GM12875 (cell line): ENCODE results near the gene KCTD13.
A peak's percentile ranks its signal among the peaks of the same experiment; 100 is the strongest.

Experiments used
- H3K4me3 ChIP-seq: one replicate; pipeline ENCODE4 v1.5.1; 2011; ENCODE audit warnings: low read depth, low read length, control low read depth
- TF ChIP-seq, protein P1 (sequence below): IDR thresholded peaks from 2 replicates; pipeline ENCODE4 v1.5.1; 2011; ENCODE audit warnings: low read depth, mild to moderate bottlenecking, control low read depth, inconsistent platforms, low read length, moderate library complexity, borderline replicate concordance; ENCODE audit not compliant: insufficient read depth

KCTD13 gene

DNA sequence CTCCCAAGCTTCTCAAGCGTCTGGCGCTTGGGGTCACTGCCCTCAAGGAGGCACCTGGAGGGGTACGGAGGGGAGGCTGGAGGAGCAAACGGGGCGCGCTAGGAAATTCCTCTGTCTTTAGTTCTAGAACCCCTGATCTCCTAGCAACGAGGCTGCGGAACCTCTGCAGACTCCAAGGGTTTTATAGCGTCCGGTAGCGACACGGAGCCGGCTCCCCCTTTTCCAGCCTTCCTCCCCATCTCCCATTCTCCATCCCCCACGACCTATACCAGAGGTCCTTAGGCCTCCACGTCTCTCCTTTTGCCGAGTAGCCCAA lies 62.4 kb downstream of the KCTD13 start:
- TF ChIP-seq, protein P1, sequence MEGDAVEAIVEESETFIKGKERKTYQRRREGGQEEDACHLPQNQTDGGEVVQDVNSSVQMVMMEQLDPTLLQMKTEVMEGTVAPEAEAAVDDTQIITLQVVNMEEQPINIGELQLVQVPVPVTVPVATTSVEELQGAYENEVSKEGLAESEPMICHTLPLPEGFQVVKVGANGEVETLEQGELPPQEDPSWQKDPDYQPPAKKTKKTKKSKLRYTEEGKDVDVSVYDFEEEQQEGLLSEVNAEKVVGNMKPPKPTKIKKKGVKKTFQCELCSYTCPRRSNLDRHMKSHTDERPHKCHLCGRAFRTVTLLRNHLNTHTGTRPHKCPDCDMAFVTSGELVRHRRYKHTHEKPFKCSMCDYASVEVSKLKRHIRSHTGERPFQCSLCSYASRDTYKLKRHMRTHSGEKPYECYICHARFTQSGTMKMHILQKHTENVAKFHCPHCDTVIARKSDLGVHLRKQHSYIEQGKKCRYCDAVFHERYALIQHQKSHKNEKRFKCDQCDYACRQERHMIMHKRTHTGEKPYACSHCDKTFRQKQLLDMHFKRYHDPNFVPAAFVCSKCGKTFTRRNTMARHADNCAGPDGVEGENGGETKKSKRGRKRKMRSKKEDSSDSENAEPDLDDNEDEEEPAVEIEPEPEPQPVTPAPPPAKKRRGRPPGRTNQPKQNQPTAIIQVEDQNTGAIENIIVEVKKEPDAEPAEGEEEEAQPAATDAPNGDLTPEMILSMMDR: no peak
- H3K4me3 ChIP-seq: no peak overlapping the region

DNA sequence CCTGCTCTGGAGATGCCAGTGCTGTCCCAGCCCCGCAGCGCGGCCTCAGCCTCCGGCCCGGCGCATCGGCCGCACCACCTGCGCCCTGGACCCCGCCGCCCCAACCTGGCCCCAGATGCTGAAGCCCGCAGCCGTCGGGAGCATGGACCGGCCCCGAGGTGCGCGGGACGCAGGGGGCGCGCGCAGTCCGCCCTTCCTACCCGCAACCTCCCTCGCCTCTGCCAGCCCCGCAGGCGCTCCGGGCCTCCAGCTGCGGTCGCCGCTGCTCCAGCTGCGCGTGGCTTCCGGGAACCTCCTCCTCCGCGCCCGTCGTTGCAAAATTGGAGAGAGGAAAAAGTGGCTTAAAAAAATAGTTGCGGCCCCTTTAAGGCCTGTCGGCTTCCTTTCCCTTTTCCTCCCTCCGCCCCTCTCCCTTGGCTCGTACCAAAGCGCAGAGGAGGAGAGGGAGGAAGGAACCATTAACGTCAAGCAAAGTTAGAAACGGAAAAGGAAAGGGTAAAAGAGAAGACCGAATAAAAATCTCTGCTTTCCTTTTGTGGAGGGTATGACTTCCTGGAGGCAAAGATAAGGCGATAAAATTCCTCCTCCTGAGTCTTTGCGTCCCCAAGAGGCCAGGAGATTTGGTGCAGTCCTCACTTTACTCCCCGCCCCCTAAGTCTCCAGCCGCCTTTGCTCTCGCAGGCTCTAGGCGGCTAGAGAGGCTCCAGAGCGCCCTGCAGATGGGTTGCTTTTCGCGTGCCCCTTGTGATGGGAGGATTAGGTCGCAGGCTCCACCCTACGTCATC lies 63.0 kb downstream of the KCTD13 start, which contains the start of gene CDIPT:
Gene CDIPT (minus strand): TSS at position 343 of the 785 bp plus-strand sequence. CDS start 369 bp downstream, outside the sequence.
- TF ChIP-seq, protein P1: peak; percentile 90
- peak within 1 kb of the TSS; percentile 77 for H3K4me3 ChIP-seq

DNA sequence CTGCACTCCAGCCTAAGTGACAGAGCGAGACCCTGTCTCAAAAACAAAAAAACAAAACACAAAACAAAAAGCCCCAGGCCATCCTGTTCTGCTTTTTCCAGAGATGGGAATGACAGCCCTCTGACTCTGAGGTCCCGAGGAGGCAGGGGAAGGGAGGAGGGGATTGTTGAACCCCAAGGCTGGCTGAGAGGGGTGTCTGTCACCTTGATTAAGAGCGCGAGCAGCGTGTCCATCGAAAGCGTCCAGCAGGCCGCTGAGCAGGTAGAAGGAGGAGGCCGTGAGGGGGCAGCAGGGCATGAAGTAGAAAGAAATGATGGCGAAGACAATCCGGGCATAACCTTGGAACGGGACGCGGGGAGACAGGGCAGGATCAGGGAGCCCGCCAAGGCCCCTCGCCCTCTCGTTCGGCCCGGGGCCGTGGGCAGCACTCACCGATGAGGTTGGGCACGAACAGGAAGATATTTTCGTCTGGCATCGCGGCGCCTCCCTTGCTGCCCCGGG lies 63.6 kb downstream of the KCTD13 start:
- TF ChIP-seq, protein P1: no peak
- peak overlapping the region; percentile 77 for H3K4me3 ChIP-seq

DNA sequence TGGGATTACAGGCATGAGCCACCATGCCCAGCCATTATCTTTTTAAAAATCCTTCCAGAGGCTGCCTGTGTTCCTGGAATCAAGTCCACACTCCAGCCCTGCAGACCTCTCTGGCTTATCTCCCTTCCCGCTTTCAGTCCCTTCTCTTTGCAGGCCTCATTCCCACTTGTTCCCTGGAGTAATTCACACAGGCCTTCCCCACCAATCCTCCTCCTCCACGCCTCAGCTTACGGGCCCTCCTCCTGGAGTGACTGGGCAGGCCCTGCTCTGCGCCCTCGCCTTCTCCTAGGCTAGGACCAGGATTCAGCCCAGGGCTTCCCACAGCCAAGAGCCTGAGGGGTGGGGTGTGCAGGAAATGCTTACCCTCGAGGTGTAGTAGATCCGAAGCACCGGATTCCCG lies 65.8 kb downstream of the KCTD13 start:
- TF ChIP-seq, protein P1: no peak
- no peak overlapping the region for H3K4me3 ChIP-seq

DNA sequence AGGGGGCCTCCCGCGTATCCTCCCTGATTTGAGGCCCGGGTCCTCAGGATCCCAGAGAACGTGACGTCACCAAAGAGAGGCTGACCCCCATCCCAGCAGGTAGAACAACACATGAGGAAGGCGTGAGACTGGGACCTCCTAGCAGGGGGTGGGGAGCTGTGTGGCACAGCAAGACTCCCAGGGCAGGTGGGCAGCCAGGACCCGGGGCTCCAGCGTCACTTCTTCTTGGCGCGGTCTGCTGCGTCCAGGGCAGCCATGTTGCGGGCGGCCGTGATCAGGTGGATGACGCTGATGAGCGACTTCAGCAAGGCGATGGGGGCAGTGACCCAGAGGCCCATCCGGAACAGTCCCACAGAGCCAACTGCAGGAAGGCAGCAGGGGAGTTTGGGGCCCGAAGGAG lies 67.1 kb downstream of the KCTD13 start:
- H3K4me3 ChIP-seq: no peak overlapping the region
- TF ChIP-seq, protein P1: no peak

DNA sequence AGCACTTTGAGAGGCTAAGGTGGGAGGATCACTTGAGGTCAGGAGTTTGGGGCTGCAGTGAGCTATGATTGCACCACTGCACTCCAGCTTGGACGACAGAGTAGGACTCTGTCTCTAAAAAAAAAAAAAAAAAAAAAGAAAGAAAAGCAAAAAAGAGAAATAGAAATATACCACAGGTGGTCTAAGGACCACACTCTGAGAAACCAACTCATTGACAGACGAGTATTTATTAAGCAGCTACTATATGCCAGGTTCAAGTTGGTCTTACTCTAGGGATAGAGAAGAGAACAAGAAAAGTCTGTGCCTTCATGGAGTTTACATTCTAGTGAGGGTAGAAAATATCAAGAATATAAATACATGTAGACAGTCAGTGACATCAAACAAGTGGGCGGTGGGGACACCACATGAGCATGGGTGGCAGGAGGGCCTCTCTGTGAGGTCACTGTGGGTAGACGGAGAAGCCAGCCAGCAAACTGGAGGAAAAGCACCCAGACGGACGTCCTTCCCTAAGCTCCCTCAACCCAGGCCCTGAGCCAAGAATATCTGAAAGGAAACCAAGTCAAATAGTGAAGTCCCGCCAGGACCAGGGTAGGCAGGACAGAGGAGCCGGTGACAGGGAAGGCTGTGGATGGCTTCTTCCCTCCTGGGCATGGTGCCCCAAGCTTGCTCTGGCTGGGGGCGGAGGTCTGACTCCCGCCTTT lies 67.7 kb downstream of the KCTD13 start:
- H3K4me3 ChIP-seq: no peak overlapping the region

More for the DNA sequence above, 67.7 kb downstream of the KCTD13 start:
- TF ChIP-seq, protein P1: no peak
